ENCODE measurements around the gene AFDN.

The AFDN gene

DNA sequence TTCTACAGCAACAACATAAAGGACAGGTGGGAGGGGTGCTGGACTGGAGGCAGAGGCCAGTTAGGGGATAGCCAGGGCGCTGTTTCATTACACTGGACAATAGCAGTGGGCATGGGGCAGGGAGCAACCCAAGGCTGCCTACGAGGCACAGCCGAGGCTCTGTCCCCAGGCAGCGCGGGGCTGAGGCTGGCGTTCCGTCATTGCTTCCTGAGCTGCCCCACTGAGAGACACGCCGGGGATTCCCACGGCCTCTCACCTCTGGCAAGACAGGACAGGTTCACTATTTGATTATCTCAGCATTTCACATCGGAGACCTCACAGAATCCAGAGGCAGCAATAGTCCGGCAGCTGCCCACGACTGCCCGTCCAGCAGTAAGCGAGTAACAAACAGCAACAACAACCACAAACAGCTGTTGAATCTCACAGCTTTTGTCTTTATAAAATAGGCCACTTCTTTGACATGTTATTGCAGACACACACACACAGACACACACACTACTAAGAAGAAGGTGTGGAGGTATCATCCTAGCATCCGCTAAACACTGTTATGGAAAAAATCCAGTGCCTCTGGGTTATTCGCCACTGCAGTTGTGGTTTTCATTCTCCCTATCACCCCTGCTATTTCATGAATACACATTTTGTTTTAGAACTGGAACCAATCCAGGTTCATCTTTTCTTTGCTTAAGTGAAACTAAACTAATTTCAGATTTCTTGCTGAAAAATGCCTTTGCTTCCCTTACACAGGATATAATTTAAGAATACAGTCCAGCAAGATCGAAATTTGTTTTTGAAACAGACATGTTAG, 190.2 kb downstream of the AFDN start:
- DNase-seq (ENCODE audit: low read depth in 1 of 2, low spot score in 1 of 2), result no peak

DNA sequence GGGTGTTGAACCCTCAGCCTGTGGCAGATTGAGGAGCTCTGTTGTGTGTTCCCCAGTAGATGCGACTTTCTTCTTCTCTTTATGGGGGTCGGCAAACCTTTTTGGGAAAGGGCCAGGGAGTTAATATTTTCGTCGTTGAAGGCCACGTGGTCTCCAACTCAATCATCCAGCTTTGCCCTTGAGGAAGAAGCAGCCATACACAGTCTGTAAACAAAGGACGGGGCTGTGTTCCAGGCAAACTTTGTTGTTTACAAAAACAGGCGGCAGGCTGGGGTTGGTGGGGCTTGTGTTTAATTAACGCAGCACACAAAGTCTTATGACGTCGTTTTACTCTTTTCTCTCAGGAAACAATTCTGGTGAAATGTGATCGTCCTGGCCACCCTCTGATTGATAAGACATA, 190.9 kb downstream of the AFDN start:
- no peak for DNase-seq (ENCODE audit: low read depth in 1 of 2, low spot score in 1 of 2)

DNA sequence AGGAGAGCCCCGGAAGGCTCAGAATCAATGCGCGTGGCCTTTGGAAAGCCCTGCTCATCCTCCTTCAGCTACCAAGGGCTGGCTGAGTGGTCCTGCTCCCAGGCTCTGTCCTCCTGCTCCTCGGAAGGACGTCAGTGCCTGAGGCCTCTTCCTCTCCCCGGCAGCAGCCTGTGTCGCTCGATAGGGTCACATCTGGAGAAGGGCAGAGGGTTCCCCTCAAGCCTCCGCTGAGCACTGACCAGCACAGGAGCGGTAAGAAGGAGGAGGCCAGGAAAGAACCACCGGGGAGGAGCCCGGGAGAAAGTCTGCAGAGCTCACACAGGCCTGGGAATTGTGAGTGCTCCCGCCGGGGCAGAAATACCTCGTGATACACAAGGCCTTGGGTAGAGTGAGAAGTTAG, 192.0 kb downstream of the AFDN start:
- no peak for DNase-seq (ENCODE audit: low read depth in 1 of 2, low spot score in 1 of 2)

DNA sequence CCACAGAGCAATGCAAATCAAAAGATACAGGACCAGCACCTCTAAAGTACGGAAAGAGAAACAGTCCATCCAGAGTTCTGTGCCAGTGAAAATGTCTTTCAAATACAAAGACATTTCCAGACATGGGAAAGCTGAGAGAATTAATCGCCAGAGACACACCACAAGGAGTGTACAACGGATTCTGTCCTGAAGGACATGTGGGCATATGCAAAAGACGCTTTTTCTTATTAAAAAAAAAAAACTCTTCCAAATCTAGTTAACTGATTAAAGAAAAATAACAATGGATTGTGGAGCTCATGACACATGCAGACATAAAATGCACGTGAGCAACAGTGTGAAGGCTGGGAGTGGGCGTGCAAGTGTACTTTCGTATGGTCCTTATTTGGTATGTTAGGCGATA, 193.5 kb downstream of the AFDN start:
- no peak for DNase-seq (ENCODE audit: low read depth in 1 of 2, low spot score in 1 of 2)

DNA sequence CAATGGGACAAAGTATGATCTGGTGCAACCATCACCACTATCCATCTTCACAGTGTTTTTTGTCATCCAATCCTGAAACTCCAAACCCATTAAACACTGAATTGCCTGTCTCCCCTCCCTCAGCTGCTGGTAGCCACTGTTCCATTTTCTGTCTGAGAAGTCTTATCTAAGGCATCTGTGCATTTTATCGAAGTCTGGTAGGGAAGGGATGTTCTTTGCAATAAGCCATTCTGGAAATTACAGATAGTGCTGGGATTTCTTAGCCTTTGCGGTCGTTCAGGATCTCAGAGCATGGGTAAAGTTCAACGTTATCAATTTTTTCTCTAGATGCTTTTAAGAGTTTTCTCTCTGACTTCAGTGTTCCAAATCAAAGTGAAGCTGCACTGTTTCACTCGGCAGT, 194.9 kb downstream of the AFDN start:
- no peak for DNase-seq (ENCODE audit: low read depth in 1 of 2, low spot score in 1 of 2)
